ENCODE measurements around the gene PTPRK.

DNA sequence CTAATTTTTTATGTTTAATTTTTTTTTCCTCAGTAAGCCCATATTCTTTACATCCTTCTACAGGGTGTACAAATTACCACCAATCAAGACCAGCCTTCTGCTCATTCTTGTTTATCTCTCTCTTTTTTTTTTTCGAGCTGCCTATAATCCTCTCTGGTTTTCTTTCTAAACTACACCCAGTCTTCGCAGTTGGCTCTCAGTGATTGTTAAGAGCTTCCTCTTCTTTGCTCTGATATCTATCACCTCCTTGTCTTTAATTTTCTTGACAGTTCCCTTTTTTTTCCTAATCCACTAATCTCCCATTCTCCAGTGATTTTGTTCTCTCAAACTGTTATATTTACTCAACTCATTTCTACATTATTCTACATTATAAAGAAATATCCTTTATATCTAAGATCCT lies 38.5 kb upstream of the PTPRK start:
- TF ChIP-seq, protein P1, sequence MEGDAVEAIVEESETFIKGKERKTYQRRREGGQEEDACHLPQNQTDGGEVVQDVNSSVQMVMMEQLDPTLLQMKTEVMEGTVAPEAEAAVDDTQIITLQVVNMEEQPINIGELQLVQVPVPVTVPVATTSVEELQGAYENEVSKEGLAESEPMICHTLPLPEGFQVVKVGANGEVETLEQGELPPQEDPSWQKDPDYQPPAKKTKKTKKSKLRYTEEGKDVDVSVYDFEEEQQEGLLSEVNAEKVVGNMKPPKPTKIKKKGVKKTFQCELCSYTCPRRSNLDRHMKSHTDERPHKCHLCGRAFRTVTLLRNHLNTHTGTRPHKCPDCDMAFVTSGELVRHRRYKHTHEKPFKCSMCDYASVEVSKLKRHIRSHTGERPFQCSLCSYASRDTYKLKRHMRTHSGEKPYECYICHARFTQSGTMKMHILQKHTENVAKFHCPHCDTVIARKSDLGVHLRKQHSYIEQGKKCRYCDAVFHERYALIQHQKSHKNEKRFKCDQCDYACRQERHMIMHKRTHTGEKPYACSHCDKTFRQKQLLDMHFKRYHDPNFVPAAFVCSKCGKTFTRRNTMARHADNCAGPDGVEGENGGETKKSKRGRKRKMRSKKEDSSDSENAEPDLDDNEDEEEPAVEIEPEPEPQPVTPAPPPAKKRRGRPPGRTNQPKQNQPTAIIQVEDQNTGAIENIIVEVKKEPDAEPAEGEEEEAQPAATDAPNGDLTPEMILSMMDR (IDR thresholded peaks at IDR 0.05; ENCODE audit: low read depth, low read length, missing input control), result no peak
- no peak for TF ChIP-seq HNF4G (IDR thresholded peaks at IDR 0.05)
- TF ChIP-seq RAD21 (IDR thresholded peaks at IDR 0.05), result no peak
- TF ChIP-seq, protein P2, sequence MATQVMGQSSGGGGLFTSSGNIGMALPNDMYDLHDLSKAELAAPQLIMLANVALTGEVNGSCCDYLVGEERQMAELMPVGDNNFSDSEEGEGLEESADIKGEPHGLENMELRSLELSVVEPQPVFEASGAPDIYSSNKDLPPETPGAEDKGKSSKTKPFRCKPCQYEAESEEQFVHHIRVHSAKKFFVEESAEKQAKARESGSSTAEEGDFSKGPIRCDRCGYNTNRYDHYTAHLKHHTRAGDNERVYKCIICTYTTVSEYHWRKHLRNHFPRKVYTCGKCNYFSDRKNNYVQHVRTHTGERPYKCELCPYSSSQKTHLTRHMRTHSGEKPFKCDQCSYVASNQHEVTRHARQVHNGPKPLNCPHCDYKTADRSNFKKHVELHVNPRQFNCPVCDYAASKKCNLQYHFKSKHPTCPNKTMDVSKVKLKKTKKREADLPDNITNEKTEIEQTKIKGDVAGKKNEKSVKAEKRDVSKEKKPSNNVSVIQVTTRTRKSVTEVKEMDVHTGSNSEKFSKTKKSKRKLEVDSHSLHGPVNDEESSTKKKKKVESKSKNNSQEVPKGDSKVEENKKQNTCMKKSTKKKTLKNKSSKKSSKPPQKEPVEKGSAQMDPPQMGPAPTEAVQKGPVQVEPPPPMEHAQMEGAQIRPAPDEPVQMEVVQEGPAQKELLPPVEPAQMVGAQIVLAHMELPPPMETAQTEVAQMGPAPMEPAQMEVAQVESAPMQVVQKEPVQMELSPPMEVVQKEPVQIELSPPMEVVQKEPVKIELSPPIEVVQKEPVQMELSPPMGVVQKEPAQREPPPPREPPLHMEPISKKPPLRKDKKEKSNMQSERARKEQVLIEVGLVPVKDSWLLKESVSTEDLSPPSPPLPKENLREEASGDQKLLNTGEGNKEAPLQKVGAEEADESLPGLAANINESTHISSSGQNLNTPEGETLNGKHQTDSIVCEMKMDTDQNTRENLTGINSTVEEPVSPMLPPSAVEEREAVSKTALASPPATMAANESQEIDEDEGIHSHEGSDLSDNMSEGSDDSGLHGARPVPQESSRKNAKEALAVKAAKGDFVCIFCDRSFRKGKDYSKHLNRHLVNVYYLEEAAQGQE (IDR thresholded peaks at IDR 0.05), result no peak
- TF ChIP-seq RXRA (IDR thresholded peaks at IDR 0.05), result no peak
- no peak for TF ChIP-seq YY1 (IDR thresholded peaks at IDR 0.05)

Data from liver (tissue), 3 donors.